T-helper 1 cell treated with Interleukin-12 subunit alpha and Interleukin-12 subunit beta and Interleukin-4 antibody, amounts not matched to agents 30 μg/mL and 1 μg/mL, for 36 hours (primary cell): Measurements from ENCODE around the gene EBLN1.
"Not testable (repeated sequence)": the region's sequence is repeated elsewhere in the genome, so short reads cannot be mapped to it uniquely, and the experiment has no call there.

Source experiments
- H3K27ac Mint-ChIP-seq: one replicate; pipeline ENCODE4 v1.8.0; 2021; ENCODE audit warnings: mild to moderate bottlenecking, mixed read lengths
- H3K27me3 Mint-ChIP-seq: one replicate; pipeline ENCODE4 v1.8.0; 2021; ENCODE audit warnings: low read depth, mixed read lengths
- H3K36me3 Mint-ChIP-seq: one replicate; pipeline ENCODE4 v1.8.0; 2021; ENCODE audit warnings: low read depth, mixed read lengths
- H3K4me1 Mint-ChIP-seq: one replicate; pipeline ENCODE4 v1.8.0; 2021; ENCODE audit warnings: low read depth, mixed read lengths
- H3K4me3 Mint-ChIP-seq: one replicate; pipeline ENCODE4 v1.8.0; 2021; ENCODE audit warnings: mild to moderate bottlenecking, moderate library complexity, mixed read lengths
- H3K9me3 Mint-ChIP-seq: one replicate; pipeline ENCODE4 v1.8.0; 2021; ENCODE audit warnings: mixed read lengths

The EBLN1 gene

GRCh38 chr10:22244001-22244400, 26.2 kb upstream of the EBLN1 start:
- no peaks in the 10 kb centered on the region for H3K27me3 Mint-ChIP-seq
- H3K27ac Mint-ChIP-seq, result no peak overlapping the region
- H3K4me3 Mint-ChIP-seq, result no peak overlapping the region
- H3K36me3 Mint-ChIP-seq, result peaks cover 3% of the 10 kb centered on the region
- peaks cover 15% of the 10 kb centered on the region for H3K4me1 Mint-ChIP-seq
- no peaks in the 10 kb centered on the region for H3K9me3 Mint-ChIP-seq

DNA sequence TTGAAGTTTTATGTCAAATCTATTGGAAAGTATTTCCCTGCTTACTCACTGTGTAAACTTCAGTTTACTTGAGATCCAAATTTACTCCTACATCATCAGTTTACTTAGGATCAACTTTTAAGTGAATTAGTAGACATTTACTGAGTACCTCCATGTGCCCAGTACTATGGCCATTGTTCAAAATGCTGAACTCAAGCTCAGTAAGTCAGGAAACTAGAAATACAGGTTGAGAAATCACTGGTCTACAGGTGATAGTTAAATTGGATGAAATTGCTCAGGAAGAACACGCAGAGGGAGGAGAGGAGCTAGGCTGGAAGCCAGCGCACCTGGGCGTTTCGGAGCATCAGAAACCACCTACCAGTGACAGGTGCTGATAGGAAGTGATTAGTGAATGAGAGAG, 25.5 kb upstream of the EBLN1 start:
- Mint-ChIP-seq H3K27me3 (peaks cover 4% of the 10 kb centered on the region), H3K36me3 (peaks cover 3% of the 10 kb centered on the region), H3K27ac (no peak overlapping the region), H3K4me3 (no peak overlapping the region), H3K9me3 (no peaks in the 10 kb centered on the region), H3K4me1 (peaks cover 15% of the 10 kb centered on the region)

DNA sequence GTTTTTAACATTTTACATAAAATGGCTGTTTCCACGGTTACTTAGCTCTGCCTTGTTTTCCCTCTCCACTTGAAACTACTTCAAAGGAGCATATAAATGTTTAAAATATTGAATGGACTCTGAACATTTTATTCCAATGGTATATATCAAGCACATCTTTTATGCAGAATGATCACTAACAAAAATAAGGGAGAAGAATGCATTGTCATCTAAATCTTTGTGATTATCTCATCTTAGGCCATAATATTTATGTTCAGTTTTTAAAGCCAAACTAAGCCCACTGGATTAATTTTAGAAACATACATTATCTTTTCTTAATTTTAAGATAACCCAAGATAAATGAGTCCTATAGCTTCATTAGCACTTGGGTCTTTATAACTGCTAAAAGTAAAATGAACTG, 13.4 kb upstream of the EBLN1 start:
- peaks cover 27% of the 10 kb centered on the region for H3K27me3 Mint-ChIP-seq
- H3K36me3 Mint-ChIP-seq, result peaks cover 3% of the 10 kb centered on the region
- H3K27ac Mint-ChIP-seq, result no peak overlapping the region
- H3K9me3 Mint-ChIP-seq, result no peaks in the 10 kb centered on the region
- H3K4me1 Mint-ChIP-seq, result peaks cover 25% of the 10 kb centered on the region
- H3K4me3 Mint-ChIP-seq, result no peak overlapping the region

GRCh38 chr10:22230158-22230833, 12.5 kb upstream of the EBLN1 start:
- H3K27me3 Mint-ChIP-seq, result peaks cover 21% of the 10 kb centered on the region
- H3K27ac Mint-ChIP-seq, result peak overlapping the region; percentile 95
- peak overlapping the region; percentile 91 for H3K4me3 Mint-ChIP-seq
- H3K36me3 Mint-ChIP-seq, result peaks cover 3% of the 10 kb centered on the region
- peaks cover 25% of the 10 kb centered on the region for H3K4me1 Mint-ChIP-seq
- H3K9me3 Mint-ChIP-seq, result no peaks in the 10 kb centered on the region

DNA sequence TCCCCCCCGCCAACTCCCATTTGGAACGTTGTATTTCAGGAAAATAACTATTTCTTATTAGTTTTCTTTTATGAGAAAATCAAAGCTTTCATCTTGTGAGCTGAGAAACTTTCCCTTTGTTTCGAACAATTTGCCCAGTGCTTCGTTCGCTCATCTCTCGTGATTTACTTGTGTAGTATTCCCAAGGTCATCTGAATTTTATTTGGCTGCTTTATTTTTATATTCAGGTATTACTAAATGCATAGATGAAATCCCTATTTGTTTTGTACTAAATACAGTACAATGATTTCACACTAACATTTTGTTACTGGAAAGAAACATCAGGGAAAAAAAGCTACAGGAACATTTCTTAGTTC, 12.0 kb upstream of the EBLN1 start:
- Mint-ChIP-seq H3K9me3 (no peaks in the 10 kb centered on the region), H3K27ac (peak overlapping the region; percentile 95), H3K36me3 (peaks cover 3% of the 10 kb centered on the region), H3K4me3 (peak overlapping the region; percentile 91), H3K4me1 (peaks cover 25% of the 10 kb centered on the region), H3K27me3 (peaks cover 17% of the 10 kb centered on the region)

DNA sequence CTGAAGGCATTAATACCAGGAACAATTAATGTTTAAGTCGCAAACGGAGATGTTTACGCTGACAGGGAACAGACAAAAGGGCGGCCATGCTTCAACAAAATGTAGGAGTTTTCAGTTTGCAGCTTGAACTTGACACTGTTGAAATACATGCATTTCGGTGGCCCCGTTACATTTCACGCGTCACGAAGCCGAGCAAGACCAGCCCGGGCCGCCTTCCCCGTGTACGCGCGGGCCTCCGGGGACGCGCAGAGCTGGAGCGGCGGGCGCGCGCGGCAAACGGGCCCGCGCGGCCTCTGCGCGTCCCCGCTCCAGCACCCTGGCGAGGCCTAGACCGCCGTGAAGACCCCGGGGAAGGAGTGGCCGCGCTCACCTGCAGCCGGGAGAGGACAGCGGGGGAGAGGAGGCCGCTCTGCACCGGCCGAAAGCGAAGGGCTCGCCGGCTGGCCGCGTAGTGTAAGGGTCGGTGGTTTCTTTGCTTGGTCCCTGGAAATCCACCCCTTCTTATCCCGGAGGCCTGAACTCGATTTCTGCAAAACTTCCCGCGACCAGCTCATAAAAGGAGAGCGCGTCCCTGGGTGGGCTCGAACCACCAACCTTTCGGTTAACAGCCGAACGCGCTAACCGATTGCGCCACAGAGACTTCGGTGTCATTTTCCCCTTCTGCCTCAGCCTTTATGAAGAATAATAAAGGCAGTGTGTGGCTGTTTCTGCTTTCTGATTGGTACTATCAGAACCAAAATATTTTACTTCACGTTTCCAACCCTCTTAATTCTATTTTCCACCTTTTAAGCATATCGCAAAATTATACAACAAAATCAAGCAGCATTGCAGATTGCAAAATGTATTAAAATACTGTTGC, 11.4 kb upstream of the EBLN1 start:
- peaks cover 15% of the 10 kb centered on the region for H3K27me3 Mint-ChIP-seq
- peak overlapping the region; percentile 95 for H3K27ac Mint-ChIP-seq
- H3K4me3 Mint-ChIP-seq, result peak overlapping the region; percentile 91
- H3K9me3 Mint-ChIP-seq, result no peaks in the 10 kb centered on the region
- H3K4me1 Mint-ChIP-seq, result peaks cover 25% of the 10 kb centered on the region
- peaks cover 3% of the 10 kb centered on the region for H3K36me3 Mint-ChIP-seq

DNA sequence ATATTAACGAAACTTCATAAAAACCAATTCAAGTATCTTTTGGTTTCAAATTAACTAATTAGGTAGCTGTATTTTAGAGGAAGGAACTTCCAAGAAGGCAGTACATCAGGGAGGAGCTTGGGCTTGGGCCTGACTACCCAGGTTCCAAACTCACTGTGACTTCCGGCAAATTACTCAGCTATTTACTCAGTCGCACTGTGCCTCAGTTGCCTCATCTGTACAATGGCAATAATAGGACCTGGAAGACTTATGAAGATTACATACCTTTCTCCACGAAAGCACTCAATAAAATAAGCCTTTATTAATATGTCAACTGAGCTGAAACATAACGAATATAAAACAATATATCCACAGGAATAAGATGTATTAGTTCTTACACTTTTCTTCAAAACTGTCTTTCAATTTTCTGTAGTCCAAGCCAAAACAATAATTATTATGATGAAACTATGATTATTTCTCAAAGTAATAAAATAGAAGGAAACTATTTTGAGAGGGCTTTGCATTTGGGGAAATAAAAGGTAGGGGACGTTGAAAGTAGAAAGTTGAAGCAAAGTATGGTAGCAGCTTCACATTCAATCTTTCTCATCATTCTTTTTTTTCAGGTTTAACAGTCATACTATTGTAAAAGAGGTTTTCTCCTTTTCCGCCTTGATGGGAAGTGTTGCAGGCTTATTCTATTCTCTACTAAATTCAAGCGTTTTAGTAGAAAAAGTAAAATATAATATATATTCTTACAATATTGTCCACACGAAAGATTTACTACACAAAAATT, 10.5 kb upstream of the EBLN1 start:
- H3K36me3 Mint-ChIP-seq, result peaks cover 3% of the 10 kb centered on the region
- H3K4me3 Mint-ChIP-seq, result peak overlapping the region; percentile 91
- H3K27me3 Mint-ChIP-seq, result peaks cover 12% of the 10 kb centered on the region
- peaks cover 1% of the 10 kb centered on the region for H3K9me3 Mint-ChIP-seq
- peaks cover 25% of the 10 kb centered on the region for H3K4me1 Mint-ChIP-seq
- peak overlapping the region; percentile 71 for H3K27ac Mint-ChIP-seq

- H3K4me3 Mint-ChIP-seq, result no peak overlapping the region
- H3K27ac Mint-ChIP-seq, result no peak overlapping the region
- peaks cover 3% of the 10 kb centered on the region for H3K36me3 Mint-ChIP-seq
- H3K4me1 Mint-ChIP-seq, result peaks cover 32% of the 10 kb centered on the region
- peaks cover 7% of the 10 kb centered on the region for H3K9me3 Mint-ChIP-seq
- H3K27me3 Mint-ChIP-seq, result peaks cover 5% of the 10 kb centered on the region
These were observed 8.8 kb upstream of the EBLN1 start for GRCh38 chr10:22226599-22226998.

DNA sequence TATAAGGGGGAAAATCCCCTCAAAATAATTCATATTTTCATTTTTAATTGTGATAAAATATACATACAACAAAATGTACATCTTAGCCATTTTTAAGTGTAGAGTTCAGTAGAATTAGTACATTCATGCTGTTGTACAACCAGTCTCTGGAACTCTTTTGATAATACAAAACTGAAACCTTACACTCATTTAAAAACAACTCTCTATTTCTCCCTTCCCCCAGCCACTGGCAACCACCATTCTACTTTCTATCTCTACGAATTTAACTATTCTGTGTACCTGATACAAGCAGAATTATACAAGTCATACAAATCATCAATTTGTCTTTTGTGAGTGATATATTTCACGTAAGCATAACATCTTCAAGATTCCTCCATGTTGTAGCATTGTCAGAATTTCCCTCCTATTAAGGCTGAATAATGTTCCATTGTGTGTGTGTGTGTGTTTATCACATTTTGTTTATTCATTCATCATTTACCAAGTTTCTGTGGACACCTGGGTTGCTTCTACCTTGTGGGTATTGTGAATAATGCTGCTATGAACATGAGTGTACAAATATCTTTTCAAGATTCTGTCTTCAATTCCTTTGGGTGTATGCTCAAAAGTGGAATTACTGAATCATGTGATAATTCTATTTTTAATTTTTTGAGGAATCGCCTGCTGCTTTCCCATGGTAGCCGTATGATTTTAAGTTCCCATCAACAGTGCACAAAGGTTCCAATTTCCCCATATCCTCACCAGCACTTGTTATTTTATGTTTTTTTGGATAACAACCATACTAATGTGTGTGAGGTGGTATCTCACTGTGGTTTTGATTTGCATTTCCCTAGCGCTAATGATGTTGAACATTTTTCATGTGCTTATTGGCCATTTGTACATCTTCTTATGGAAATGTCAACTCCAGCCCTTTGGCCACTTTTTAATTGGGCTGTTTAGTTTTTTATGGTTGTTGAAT, 4.7 kb upstream of the EBLN1 start:
- H3K36me3 Mint-ChIP-seq, result no peaks in the 10 kb centered on the region
- H3K27me3 Mint-ChIP-seq, result no peaks in the 10 kb centered on the region
- H3K27ac Mint-ChIP-seq, result peak overlapping the region; percentile 49
- no peak overlapping the region for H3K4me3 Mint-ChIP-seq
- peaks cover 10% of the 10 kb centered on the region for H3K4me1 Mint-ChIP-seq
- peaks cover 7% of the 10 kb centered on the region for H3K9me3 Mint-ChIP-seq

DNA sequence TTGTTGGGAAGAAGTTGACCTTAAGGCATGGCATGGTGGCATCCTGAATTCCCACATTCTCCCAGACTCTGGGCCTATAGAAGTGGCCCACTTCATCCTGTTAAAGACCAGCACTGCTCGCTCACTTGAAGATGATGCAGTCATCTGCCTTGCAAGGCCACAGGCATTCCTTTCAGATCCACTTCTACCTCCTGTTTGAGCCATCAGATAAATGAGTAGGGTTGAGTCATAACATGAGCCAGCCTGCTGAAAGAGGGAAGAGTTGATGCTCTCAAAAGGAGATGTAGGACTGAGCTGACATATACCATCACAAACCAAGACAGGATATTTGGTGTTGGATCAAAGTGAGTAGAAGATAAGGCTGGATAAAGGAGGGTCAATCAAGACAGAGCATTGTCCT, 1.5 kb upstream of the EBLN1 start:
- no peak overlapping the region for H3K4me3 Mint-ChIP-seq

DNA sequence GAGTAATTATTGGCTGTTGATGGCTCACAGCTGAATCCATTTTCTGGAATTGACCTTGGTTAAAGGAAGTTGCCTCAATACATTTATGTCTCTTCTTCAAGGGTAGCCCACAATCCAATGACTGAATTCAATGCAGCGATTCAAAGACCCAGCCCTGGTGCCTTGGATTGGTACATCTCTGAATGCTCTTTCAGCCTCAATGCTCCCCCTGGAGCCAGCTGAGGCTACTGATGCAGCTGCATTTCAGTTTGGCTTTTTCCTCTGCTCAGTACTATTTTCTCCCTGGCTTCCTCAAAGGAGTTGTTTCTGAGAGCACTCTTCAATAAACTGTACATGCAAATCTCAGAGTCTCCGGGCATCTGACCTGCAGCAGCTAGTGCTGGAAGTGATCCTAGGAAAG, 633 bp upstream of the EBLN1 start:
- Mint-ChIP-seq H3K36me3 (no peaks in the 10 kb centered on the region), H3K9me3 (peaks cover 7% of the 10 kb centered on the region), H3K27ac (no peak overlapping the region), H3K27me3 (peaks cover 3% of the 10 kb centered on the region), H3K4me3 (no peak overlapping the region), H3K4me1 (peaks cover 10% of the 10 kb centered on the region)

More for the DNA sequence above, 1.5 kb upstream of the EBLN1 start:
- peaks cover 7% of the 10 kb centered on the region for H3K9me3 Mint-ChIP-seq
- no peak overlapping the region for H3K27ac Mint-ChIP-seq
- no peaks in the 10 kb centered on the region for H3K36me3 Mint-ChIP-seq
- peaks cover 10% of the 10 kb centered on the region for H3K4me1 Mint-ChIP-seq
- no peaks in the 10 kb centered on the region for H3K27me3 Mint-ChIP-seq

DNA sequence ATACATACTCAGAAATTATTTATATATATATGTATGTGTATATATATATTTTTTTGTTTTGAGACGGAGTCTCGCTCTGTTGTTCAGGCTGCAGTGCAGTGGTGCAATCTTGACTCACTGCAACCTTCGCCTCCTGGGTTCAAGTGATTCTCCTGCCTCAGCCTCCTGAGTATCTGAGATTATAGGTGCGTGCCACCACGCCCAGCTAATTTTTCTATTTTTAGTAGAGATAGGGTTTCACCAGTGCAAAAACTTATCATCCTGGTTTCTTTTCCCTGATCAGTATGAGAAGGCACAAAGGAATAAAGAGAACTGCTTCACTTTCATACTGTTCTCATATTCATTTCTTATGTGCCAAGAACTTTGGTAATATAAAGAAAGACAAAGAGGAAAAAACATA, 731 bp downstream of the EBLN1 start:
- H3K27ac Mint-ChIP-seq, H3K36me3 Mint-ChIP-seq, H3K27me3 Mint-ChIP-seq, H3K4me3 Mint-ChIP-seq, H3K4me1 Mint-ChIP-seq, H3K9me3 Mint-ChIP-seq: not testable (repeated sequence)

GRCh38 chr10:22210267-22210666, 7.5 kb downstream of the EBLN1 start:
- Mint-ChIP-seq H3K9me3 (no peaks in the 10 kb centered on the region), H3K4me3 (no peak overlapping the region), H3K4me1 (no peaks in the 10 kb centered on the region), H3K27ac (no peak overlapping the region), H3K36me3 (no peaks in the 10 kb centered on the region), H3K27me3 (peaks cover 26% of the 10 kb centered on the region)

DNA sequence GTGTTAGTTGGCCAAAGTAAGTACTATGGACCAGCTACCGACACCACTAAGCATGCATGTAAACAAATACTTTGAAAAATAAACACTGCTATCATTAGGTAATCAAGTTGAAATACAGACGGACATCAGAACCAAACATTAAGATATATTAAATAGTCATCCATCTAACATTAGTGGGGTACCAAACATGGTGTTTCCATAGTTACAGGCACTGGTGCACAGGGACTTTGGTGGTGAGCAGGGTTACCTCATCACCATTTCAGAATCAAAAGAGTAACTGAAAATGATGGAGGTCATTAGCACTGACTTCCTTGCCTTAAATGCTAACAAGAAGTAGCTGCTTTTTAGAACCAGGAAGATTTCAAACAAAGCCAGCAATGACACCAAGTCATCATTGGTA, 23.9 kb downstream of the EBLN1 start:
- Mint-ChIP-seq H3K9me3 (no peaks in the 10 kb centered on the region), H3K36me3 (no peaks in the 10 kb centered on the region), H3K4me1 (no peaks in the 10 kb centered on the region), H3K4me3 (no peak overlapping the region), H3K27me3 (peaks cover 8% of the 10 kb centered on the region), H3K27ac (no peak overlapping the region)
